Measurements from ENCODE around the gene ANTKMT. TPM values are rescaled to one million over a fixed set of nuclear protein-coding genes. Genes with fewer than 3 reads are reported as not detected.

Gene ANTKMT
- total RNA-seq, 1 donor from 2014 or later = 22.6 TPM

DNA sequence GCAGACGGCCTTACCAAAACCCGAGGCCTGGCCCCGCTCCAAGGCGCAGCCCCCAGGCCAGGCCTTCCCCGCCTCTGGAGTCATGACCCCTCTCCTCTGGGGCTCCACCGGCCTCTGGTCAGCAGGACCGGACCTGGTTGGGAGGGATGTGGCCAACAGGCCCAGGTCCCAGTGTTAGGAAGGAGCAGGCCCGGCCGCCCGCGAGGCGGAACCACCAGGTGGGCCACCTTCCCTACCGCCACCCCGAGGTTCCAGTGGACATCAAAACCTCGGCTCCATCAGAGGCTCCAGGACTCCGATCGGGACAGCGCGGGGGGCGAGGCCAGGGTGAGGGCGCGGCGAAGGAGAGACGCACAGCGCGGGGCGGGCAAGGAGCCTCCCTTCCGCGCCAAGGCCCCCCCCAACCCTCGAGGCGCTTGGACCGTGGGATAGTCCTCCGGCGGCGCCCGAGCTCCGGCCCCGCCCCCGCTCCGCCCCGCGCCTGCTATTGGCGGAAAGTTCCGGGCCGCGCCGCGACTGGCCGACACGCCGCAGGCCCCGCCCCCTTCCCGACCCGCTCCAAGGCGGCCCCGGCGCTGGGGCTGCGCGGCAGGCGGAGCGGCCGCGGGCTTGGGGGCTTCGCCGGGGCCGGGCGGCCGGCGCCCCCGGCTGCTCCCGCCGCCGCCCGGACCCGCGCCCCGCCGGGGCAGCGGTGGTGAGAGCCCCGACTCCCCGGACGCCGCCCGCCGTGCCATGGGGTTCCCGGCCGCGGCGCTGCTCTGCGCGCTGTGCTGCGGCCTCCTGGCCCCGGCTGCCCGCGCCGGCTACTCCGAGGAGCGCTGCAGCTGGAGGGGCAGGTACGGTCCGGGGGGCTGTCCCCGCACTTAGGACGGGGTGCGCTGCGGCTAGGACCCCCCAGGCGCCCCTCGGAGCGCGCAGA lies 6.1 kb upstream of the ANTKMT start, which contains the start of gene METRN:
Gene METRN, plus strand, starts transcription at position 561 of the 919 bp plus-strand sequence. Its CDS starts 172 bp downstream, at position 733.
- no peak for TF ChIP-seq EZH2 (IDR thresholded peaks at IDR 0.05; ENCODE audit: insufficient read depth, low read length)
- TF ChIP-seq, protein P1, sequence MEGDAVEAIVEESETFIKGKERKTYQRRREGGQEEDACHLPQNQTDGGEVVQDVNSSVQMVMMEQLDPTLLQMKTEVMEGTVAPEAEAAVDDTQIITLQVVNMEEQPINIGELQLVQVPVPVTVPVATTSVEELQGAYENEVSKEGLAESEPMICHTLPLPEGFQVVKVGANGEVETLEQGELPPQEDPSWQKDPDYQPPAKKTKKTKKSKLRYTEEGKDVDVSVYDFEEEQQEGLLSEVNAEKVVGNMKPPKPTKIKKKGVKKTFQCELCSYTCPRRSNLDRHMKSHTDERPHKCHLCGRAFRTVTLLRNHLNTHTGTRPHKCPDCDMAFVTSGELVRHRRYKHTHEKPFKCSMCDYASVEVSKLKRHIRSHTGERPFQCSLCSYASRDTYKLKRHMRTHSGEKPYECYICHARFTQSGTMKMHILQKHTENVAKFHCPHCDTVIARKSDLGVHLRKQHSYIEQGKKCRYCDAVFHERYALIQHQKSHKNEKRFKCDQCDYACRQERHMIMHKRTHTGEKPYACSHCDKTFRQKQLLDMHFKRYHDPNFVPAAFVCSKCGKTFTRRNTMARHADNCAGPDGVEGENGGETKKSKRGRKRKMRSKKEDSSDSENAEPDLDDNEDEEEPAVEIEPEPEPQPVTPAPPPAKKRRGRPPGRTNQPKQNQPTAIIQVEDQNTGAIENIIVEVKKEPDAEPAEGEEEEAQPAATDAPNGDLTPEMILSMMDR (IDR thresholded peaks at IDR 0.05; ENCODE audit: insufficient read depth, low read depth, low read length) = no peak
- Histone ChIP-seq H3K9ac (ENCODE audit: low read length) (peak within 1 kb of the TSS; percentile 52), H3K4me1 (ENCODE audit: insufficient read depth, low read length) (peaks cover 29% of the 10 kb centered on the region), H2AFZ (ENCODE audit: low read depth, low read length) (peak within 1 kb of the TSS; percentile 60), H3K36me3 (ENCODE audit: insufficient read depth, low read length) (no peaks in the 10 kb centered on the region), H3K79me2 (ENCODE audit: insufficient read depth, low read length) (peaks cover 7% of the 10 kb centered on the region), H3K27ac (ENCODE audit: low read depth, low read length) (no peak within 1 kb of the TSS), H3K27me3 (ENCODE audit: insufficient read depth, low read length) (no peaks in the 10 kb centered on the region), H3K4me2 (ENCODE audit: low read length) (peak within 1 kb of the TSS; percentile 90), H4K20me1 (ENCODE audit: insufficient read depth, low read length) (peaks cover 34% of the 10 kb centered on the region), H3K4me3 (ENCODE audit: insufficient read depth, low read depth, low read length) (peak within 1 kb of the TSS; percentile 54), H3K9me3 (ENCODE audit: insufficient read depth, low read depth, low read length) (no peaks in the 10 kb centered on the region)
- FAIRE-seq = no peak
- H3K4me1 Mint-ChIP-seq (ENCODE audit: low read depth, unreplicated experiment) = peaks cover 7% of the 10 kb centered on the region
- peak within 1 kb of the TSS; percentile 58 for H3K27ac Mint-ChIP-seq (ENCODE audit: unreplicated experiment)
- no peaks in the 10 kb centered on the region for H3K27me3 Mint-ChIP-seq (ENCODE audit: low read depth, unreplicated experiment)
- DNase-seq (ENCODE audit: low read depth) = peak; percentile 65
- no peaks in the 10 kb centered on the region for H3K9me3 Mint-ChIP-seq (ENCODE audit: unreplicated experiment)
- H3K36me3 Mint-ChIP-seq (ENCODE audit: low read depth, unreplicated experiment) = no peaks in the 10 kb centered on the region
- peak within 1 kb of the TSS; percentile 80 for H3K4me3 Mint-ChIP-seq (ENCODE audit: unreplicated experiment)

DNA sequence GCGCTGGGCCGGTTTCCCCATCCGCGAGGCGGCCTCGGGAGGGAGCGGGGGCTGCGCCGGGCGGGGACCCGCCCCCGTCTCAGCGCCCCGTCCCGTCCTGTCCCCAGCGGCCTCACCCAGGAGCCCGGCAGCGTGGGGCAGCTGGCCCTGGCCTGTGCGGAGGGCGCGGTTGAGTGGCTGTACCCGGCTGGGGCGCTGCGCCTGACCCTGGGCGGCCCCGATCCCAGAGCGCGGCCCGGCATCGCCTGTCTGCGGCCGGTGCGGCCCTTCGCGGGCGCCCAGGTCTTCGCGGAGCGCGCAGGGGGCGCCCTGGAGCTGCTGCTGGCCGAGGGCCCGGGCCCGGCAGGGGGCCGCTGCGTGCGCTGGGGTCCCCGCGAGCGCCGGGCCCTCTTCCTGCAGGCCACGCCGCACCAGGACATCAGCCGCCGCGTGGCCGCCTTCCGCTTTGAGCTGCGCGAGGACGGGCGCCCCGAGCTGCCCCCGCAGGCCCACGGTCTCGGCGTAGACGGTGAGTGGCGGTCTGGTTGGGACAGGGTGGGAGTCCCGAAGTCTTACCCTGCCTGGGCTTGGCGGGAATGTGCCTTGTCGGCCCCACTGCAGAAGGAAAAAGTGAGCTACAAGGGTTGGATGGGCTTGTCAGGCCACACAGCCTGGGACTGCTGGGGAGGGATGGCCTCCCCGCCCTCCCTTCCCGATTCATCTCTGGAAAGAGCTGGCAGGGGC lies 5.3 kb upstream of the ANTKMT start:
- H3K9ac ChIP-seq (ENCODE audit: low read length) = peak overlapping the region; percentile 52
- H3K27ac Mint-ChIP-seq (ENCODE audit: unreplicated experiment) = no peak overlapping the region
- H3K9me3 ChIP-seq (ENCODE audit: insufficient read depth, low read depth, low read length) = no peaks in the 10 kb centered on the region
- H3K9me3 Mint-ChIP-seq (ENCODE audit: unreplicated experiment) = no peaks in the 10 kb centered on the region
- FAIRE-seq (no peak), DNase-seq (ENCODE audit: low read depth) (no peak)
- peak overlapping the region; percentile 80 for H3K4me3 Mint-ChIP-seq (ENCODE audit: unreplicated experiment)
- H3K36me3 ChIP-seq (ENCODE audit: insufficient read depth, low read length) = no peaks in the 10 kb centered on the region
- peak overlapping the region; percentile 90 for H3K4me2 ChIP-seq (ENCODE audit: low read length)
- peaks cover 37% of the 10 kb centered on the region for H4K20me1 ChIP-seq (ENCODE audit: insufficient read depth, low read length)
- no peaks in the 10 kb centered on the region for H3K36me3 Mint-ChIP-seq (ENCODE audit: low read depth, unreplicated experiment)
- H3K27ac ChIP-seq (ENCODE audit: low read depth, low read length) = no peak overlapping the region
- peaks cover 7% of the 10 kb centered on the region for H3K4me1 Mint-ChIP-seq (ENCODE audit: low read depth, unreplicated experiment)
- H3K79me2 ChIP-seq (ENCODE audit: insufficient read depth, low read length) = peaks cover 7% of the 10 kb centered on the region
- TF ChIP-seq, protein P1 (IDR thresholded peaks at IDR 0.05; ENCODE audit: insufficient read depth, low read depth, low read length) = no peak
- no peak for TF ChIP-seq EZH2 (IDR thresholded peaks at IDR 0.05; ENCODE audit: insufficient read depth, low read length)
- H2AFZ ChIP-seq (ENCODE audit: low read depth, low read length) = peak overlapping the region; percentile 60
- peak overlapping the region; percentile 54 for H3K4me3 ChIP-seq (ENCODE audit: insufficient read depth, low read depth, low read length)
- H3K27me3 Mint-ChIP-seq (ENCODE audit: low read depth, unreplicated experiment) = no peaks in the 10 kb centered on the region
- H3K27me3 ChIP-seq (ENCODE audit: insufficient read depth, low read length) = no peaks in the 10 kb centered on the region
- peaks cover 29% of the 10 kb centered on the region for H3K4me1 ChIP-seq (ENCODE audit: insufficient read depth, low read length)

Measured in astrocyte (in vitro differentiated cells and primary cell).